NCI-H2227 (cell line): ENCODE data around the gene MTMR1.

ENCODE experiments used
- DNase-seq: peaks from one replicate; lab custom pipeline; 2025; ENCODE audit not compliant: unreplicated experiment; lab: John Stamatoyannopoulos, UW

MTMR1 gene

GRCh38 chrX:150696331-150696730 lies 3.1 kb downstream of the MTMR1 start:
- DNase-seq = no peak

- DNase-seq = no peak
Observed at GRCh38 chrX:150696866-150697265, 3.7 kb downstream of the MTMR1 start.

GRCh38 chrX:150697641-150698040 lies 4.4 kb downstream of the MTMR1 start:
- no peak for DNase-seq

- no peak for DNase-seq
Observed at GRCh38 chrX:150698981-150699380, 5.8 kb downstream of the MTMR1 start.

- no peak for DNase-seq
Observed at GRCh38 chrX:150700107-150700506, 6.9 kb downstream of the MTMR1 start.

GRCh38 chrX:150701377-150701776 lies 8.2 kb downstream of the MTMR1 start:
- DNase-seq = no peak

- no peak for DNase-seq
Observed at GRCh38 chrX:150702966-150703694, 9.9 kb downstream of the MTMR1 start.

- DNase-seq = no peak
Observed at GRCh38 chrX:150703695-150703974, 10.4 kb downstream of the MTMR1 start.

GRCh38 chrX:150704030-150704613 lies 10.9 kb downstream of the MTMR1 start:
- DNase-seq = no peak

GRCh38 chrX:150712619-150713018 lies 19.4 kb downstream of the MTMR1 start:
- DNase-seq = no peak

- no peak for DNase-seq
Observed at GRCh38 chrX:150715184-150715583, 22.0 kb downstream of the MTMR1 start.

GRCh38 chrX:150719621-150720020 lies 26.4 kb downstream of the MTMR1 start:
- no peak for DNase-seq

GRCh38 chrX:150729956-150730355 lies 36.8 kb downstream of the MTMR1 start:
- DNase-seq = no peak

GRCh38 chrX:150730719-150731118 lies 37.5 kb downstream of the MTMR1 start:
- DNase-seq = no peak

- no peak for DNase-seq
Observed at GRCh38 chrX:150731795-150732194, 38.6 kb downstream of the MTMR1 start.

GRCh38 chrX:150736475-150736874 lies 43.3 kb downstream of the MTMR1 start:
- no peak for DNase-seq

- DNase-seq = no peak
Observed at GRCh38 chrX:150752124-150752523, 58.9 kb downstream of the MTMR1 start.

GRCh38 chrX:150753357-150753756 lies 60.2 kb downstream of the MTMR1 start:
- no peak for DNase-seq

- no peak for DNase-seq
Observed at GRCh38 chrX:150753968-150754367, 60.8 kb downstream of the MTMR1 start.

GRCh38 chrX:150757371-150757770 lies 64.2 kb downstream of the MTMR1 start:
- DNase-seq = no peak

GRCh38 chrX:150759568-150760416 lies 66.6 kb downstream of the MTMR1 start:
- DNase-seq = no peak

GRCh38 chrX:150761176-150761818 lies 68.1 kb downstream of the MTMR1 start:
- no peak for DNase-seq
